GM23338 (cell line): ENCODE measurements around the gene PTTG1IP.

Source experiments
- CREB1 ChIP-seq: fragments of 250-450 bp; sonication (Bioruptor Pico); IDR thresholded peaks from 2 replicates; pipeline ENCODE4 v1.5.0; 2020; ENCODE audit warnings: low read depth, mild to moderate bottlenecking, moderate library complexity
- CTCF ChIP-seq, 2 experiments: fragments of 200-600 bp in 1 of 2; sonication (generic) in 1 of 2; conservative IDR thresholded peaks; 2 replicates each; pipeline versions ENCODE4 v1.5.1 to v1.6.1; 2016 to 2017; ENCODE audit warnings: antibody characterized with exemption in 2 of 2, low read depth in 2 of 2, mild to moderate bottlenecking in 2 of 2, moderate library complexity in 1 of 2
- EZH2 ChIP-seq: fragments of 200-600 bp; sonication (generic); IDR thresholded peaks from one replicate; pipeline ENCODE4 v1.8.0; 2017; ENCODE audit warnings: antibody characterized with exemption, mild to moderate bottlenecking, low read depth; ENCODE audit not compliant: unreplicated experiment
- EZH2phosphoT487 ChIP-seq: fragments of 200-600 bp; sonication (generic); IDR thresholded peaks from one replicate; pipeline ENCODE4 v1.8.1; 2018; ENCODE audit warnings: antibody characterized with exemption; ENCODE audit not compliant: unreplicated experiment
- JUNB ChIP-seq: IDR thresholded peaks from one replicate; pipeline ENCODE4 v1.6.1; 2016; ENCODE audit warnings: antibody characterized with exemption; ENCODE audit not compliant: unreplicated experiment
- NANOG ChIP-seq: IDR thresholded peaks from 2 replicates; pipeline ENCODE4 v1.6.1; 2016; ENCODE audit warnings: antibody characterized with exemption, borderline replicate concordance
- POLR2AphosphoS5 ChIP-seq: IDR thresholded peaks from 2 replicates; pipeline ENCODE4 v1.6.1; 2016; ENCODE audit warnings: antibody characterized with exemption, low read depth
- ZNF114 ChIP-seq: fragments of 250-450 bp; sonication (Bioruptor Pico); IDR thresholded peaks from 2 replicates; pipeline ENCODE4 v1.5.0; 2020; ENCODE audit warnings: mild to moderate bottlenecking, moderate library complexity
- ZNF331 ChIP-seq: fragments of 250-450 bp; sonication (Bioruptor Pico); IDR thresholded peaks from 2 replicates; pipeline ENCODE4 v1.5.0; 2020; ENCODE audit warnings: low read depth, mild to moderate bottlenecking, moderate library complexity
- TF ChIP-seq, protein P1 (sequence below): IDR thresholded peaks from one replicate; pipeline ENCODE4 v1.6.1; 2018; ENCODE audit warnings: antibody characterized with exemption; ENCODE audit not compliant: unreplicated experiment

GRCh38 chr21:44892095-44892494 is 18.6 kb upstream of the PTTG1IP start:
- TF ChIP-seq POLR2AphosphoS5 (no peak), CTCF (conservative IDR thresholded peaks at IDR 0.05; ENCODE audit: low read depth in 2 of 2) (no peak), EZH2phosphoT487 (no peak), EZH2 (no peak), ZNF114 (CRISPR knock-in tag) (no peak), JUNB (no peak), ZNF331 (CRISPR knock-in tag) (no peak), CREB1 (CRISPR knock-in tag) (no peak), NANOG (no peak)
- TF ChIP-seq, protein P1, sequence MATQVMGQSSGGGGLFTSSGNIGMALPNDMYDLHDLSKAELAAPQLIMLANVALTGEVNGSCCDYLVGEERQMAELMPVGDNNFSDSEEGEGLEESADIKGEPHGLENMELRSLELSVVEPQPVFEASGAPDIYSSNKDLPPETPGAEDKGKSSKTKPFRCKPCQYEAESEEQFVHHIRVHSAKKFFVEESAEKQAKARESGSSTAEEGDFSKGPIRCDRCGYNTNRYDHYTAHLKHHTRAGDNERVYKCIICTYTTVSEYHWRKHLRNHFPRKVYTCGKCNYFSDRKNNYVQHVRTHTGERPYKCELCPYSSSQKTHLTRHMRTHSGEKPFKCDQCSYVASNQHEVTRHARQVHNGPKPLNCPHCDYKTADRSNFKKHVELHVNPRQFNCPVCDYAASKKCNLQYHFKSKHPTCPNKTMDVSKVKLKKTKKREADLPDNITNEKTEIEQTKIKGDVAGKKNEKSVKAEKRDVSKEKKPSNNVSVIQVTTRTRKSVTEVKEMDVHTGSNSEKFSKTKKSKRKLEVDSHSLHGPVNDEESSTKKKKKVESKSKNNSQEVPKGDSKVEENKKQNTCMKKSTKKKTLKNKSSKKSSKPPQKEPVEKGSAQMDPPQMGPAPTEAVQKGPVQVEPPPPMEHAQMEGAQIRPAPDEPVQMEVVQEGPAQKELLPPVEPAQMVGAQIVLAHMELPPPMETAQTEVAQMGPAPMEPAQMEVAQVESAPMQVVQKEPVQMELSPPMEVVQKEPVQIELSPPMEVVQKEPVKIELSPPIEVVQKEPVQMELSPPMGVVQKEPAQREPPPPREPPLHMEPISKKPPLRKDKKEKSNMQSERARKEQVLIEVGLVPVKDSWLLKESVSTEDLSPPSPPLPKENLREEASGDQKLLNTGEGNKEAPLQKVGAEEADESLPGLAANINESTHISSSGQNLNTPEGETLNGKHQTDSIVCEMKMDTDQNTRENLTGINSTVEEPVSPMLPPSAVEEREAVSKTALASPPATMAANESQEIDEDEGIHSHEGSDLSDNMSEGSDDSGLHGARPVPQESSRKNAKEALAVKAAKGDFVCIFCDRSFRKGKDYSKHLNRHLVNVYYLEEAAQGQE = no peak
